Activated CD8-positive, alpha-beta memory T cell treated with anti-CD3 and anti-CD28 coated beads, Interleukin-2, amount 50 U/mL, for 24 hours (primary cell): ENCODE results near the gene CARD9.

Source experiments
- DNase-seq: peaks from one replicate; pipeline ENCODE4 v3.0.0-alpha.2; 2020; ENCODE audit errors: extremely low read depth

CARD9 gene

DNA sequence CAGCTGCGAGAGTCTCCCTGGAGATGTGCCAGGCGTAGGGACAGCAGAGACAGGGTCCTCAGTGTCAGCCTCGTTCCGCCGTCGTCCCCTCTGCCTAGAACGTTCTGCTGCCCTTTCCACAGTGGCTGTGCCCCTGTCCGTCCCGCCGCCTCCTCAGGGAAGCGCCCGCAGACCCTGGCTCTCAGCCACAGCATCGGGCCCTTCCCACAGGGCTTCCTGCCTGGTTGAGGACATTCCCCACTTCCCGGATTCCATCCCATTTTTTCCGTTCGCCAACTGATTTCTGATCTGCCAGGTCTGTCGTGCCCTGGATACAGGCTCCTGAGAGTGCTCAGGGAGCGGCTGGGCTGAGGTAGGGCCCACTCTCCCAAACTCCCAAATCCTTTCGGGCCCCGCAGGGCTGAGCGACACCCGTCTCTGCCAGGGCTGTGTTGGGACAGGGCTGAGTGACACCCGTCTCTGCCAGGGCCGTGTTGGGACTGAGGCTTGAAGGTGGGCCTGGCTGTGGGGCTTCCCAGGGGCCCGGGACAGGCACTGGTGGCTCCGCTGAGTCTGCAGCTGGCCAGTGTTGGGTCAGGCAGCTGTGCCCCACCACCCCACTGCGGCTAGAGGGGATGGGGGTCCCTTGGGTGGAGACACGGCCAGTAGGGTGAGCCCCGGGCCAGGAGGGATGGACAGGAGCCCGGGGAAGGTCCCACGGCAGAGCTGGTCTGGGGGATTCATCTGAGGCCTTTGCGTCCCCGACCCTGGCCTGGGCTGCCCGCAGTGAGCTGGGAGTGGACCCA, 25.8 kb downstream of the CARD9 start:
- DNase-seq, result no peak

- DNase-seq, result no peak
Measured at GRCh38 chr9:136346927-136347465, 26.5 kb downstream of the CARD9 start.

DNA sequence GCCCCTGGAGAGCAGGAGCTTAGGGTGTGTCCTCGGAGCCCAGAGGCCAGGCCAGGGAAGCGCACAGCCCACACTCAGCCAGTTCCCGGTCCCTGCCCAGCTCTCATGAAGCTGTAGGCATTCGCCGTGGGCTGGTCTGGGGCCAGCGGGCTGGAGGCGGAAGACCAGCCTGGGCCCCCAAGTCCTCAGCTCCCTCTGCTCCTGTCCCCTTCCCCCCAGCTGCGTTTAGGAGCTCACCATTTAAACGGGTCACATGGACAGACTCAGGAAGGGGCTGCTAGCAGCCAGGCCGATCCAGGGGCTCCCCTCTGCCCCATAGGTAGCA, 27.4 kb downstream of the CARD9 start:
- DNase-seq, result no peak

GRCh38 chr9:136345281-136346156, 27.9 kb downstream of the CARD9 start:
- no peak for DNase-seq

DNA sequence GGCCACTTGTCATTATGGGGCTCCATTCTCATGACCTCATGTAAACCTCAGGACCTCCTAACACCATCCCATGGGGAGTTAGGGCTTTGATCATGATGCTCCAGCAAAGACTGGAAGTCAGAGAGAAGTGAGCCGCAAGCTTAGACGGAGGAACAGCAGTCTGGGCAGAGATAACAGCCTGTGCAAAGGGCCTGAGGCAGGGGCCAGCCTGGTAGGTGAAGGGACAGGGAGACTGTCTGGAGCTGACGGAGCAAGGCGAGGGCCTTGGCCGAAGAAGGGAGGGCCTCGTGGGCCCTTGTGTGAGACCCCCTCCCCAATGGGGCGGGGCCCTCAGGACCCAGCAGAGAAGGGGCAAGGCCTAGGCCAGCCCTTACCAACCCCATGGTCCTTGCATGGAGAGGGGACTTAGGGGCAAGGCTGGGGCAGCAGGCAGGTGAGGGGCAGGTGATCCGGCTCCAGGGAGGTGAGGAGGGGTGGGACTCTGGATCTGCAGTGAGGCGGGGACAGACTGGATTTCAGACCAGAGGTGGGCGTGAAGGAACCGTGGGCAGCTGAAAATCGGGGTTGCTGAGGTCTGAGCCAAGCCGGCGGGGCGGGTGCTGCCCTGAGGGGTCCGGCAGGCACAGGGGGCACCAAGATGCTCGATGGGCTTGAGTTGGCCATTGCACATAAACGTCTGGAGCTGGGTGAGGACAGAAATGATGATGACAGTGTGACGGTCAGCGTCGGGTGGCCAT, 28.8 kb downstream of the CARD9 start:
- no peak for DNase-seq

DNA sequence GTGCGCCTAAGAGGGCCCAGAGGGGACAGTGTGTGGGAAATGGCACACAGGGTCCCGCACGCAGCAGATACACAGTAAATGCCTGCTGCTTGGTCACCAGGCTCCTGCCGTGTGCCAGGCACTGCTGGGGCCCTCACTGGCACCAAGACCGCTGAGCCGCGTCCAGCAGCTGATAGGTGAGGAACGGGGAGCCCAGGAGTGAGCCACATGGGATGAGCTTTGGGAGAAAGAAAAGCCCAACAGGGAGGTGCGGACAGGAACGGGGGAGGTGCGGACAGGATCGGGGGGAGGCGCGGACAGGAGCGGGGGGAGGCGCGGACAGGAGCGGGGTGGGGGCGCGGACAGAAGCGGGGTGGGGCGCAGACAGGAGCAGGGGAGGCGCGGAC, 29.6 kb downstream of the CARD9 start:
- DNase-seq, result no peak

- no peak for DNase-seq
Measured at GRCh38 chr9:136343121-136343883, 30.2 kb downstream of the CARD9 start.

DNA sequence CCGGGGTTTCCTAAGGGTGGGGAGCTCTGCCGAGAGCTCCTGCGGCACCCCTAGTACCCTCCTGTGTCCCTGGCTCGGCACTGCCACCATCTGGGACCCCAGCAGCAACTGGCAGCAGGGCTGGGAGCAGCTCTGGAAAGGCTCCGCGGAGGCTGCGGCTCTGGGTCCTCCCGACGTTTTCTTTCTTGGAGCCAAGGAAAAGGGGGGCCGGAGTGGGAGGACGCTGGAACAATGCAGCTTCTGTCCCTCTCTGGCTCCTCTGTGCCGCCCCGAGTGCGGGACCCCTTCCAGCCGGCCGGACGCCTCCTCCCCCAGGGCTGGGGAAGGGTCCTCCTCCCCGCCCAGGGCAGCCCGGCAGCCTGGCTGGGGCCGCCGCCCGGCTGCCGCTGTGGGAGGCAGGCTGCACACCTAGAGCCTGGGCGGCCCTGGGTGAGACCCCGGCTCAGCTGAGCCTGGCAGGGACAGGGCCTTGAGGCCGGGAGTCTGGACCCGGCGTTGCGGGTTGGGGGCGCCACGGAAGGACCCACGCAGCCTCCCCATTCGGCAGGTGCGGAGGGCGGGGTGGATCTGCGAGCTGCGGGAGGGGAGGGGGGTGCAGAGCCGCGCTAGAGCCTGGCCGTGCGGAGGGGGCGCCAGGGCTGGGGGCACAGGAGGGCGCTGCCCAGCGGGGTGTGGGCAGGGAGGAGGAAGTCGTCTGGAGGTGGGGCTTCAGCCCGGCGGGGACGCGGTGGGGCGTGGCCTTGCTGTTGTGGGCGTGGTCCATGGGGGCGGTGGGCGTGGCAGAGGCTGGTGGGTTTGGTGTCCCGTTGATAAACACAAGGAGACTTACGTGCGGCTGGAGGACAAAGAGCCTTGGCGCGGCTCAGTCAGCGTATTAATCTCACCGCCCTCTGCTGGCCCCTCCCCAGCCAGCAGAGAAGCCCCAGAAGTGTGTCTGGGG, 31.0 kb downstream of the CARD9 start:
- peak; percentile 44 for DNase-seq

DNA sequence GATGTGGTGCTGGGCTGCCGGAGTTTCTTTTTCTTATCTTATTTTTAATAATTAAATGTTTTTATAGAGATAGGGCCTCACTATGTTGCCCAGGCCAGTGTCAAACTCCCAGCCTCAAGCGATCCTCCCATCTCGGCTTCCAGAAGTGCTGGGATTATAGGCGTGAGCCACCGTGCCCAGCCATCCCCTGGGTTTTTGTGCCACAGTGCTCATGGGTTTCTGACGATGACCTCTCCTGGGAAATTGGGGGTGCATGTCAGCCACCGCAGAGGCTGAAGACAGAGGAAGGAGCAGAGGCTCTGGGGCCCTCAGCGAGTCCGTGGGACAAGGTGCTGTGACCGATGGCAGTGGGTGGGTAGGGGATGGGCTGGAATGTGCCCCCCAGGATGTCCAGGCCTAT, 31.7 kb downstream of the CARD9 start:
- DNase-seq, result no peak

DNA sequence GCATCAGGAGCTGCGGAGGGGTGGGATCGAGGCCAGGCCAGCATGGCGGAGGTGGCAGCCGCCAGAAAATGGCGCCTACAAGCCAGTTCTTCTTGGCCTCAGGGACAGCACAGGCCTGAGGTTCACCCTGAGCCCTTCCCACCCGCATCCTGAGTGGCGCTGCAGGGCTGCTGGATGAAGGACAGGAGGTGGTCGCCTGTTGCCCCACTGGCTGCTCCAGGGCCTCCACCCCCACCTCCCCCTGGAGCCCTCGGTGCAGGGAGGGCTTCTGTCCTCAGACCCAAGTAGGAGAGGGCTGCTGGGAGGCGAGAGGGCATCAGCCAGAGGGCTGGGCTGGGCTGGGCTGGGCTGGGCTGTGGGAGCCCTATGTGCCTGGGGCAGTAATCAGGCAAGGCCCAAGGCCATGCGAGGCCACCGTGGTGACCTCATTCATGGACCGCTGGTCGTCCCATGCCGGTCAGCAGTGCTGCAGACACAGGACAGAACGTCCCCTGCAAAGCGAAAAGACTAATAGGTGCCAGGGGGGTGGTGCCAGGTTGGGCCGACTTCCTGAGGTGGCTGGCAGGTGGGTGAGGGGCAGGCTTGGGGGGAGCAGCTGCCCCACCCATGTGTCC, 32.3 kb downstream of the CARD9 start:
- DNase-seq, result no peak

DNA sequence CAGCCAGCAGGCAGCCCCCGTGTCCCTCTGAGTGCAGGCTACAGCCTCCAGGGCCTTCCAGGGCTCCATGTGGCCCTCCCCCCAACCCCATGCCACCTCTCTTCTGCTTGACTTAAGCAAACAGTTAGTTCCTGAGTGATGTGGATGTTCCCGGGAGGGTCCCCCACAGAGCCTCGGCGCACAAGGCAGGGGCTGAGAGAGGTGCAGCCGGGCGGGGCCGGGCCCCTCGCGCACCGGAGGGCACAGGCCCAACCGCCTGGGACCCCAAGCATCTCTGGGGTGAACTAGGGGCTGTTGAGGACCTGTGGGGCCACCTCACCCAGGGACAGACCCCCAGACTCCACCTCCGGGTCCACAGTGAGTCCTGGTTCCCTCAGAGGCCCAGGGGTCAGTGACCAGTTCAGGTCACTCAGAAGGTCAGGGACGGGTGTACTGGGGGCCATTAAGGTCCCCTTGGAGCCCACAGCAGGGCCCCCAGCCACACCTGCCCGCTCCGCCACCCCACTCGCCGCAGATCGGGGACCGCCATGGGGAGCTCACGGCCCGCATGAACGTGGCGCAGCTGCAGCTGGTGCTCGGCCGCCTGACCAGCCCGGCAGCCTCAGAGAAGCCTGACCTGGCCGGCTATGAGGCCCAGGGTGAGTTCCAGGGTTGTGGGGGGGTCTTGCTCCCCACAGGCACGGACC, 33.0 kb downstream of the CARD9 start:
- no peak for DNase-seq

DNA sequence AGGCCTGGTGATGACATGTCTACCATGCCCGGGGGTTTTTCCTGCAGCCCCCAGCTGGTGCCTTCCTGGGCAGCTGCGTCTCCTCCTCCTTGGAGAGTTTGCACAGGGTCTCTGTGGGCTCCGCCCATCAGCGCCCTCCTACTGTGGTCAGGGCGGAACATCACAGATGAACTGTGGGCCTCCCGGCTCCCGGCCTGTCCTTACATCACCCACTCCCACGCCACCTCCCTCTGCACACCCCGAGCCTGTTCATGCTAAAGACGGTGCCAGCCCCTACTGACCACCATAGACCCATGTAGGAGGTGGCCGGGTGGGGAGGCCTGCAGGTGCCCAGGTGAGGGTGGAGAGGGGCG, 33.5 kb downstream of the CARD9 start:
- no peak for DNase-seq

- no peak for DNase-seq
Measured at GRCh38 chr9:136339173-136339957, 34.1 kb downstream of the CARD9 start.

DNA sequence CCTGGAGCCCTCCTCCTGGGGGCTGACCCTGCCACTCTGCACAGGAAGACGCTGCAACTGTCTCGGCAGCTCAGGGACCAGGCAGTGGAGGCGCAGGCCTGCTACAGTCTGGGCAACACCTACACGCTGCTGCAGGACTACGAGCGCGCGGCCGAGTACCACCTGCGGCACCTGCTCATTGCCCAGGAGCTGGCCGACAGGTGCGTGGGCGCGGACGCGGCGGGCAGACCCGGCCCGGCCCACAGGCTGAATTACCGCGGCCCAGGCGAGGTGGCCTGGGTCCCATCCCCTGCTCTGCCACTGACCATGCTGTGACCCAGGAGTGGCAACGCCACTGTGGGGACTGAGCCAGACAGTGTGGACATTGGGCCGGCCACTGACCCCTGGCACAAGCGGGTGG, 35.0 kb downstream of the CARD9 start:
- DNase-seq, result no peak

GRCh38 chr9:136337416-136338395, 35.8 kb downstream of the CARD9 start:
- no peak for DNase-seq

DNA sequence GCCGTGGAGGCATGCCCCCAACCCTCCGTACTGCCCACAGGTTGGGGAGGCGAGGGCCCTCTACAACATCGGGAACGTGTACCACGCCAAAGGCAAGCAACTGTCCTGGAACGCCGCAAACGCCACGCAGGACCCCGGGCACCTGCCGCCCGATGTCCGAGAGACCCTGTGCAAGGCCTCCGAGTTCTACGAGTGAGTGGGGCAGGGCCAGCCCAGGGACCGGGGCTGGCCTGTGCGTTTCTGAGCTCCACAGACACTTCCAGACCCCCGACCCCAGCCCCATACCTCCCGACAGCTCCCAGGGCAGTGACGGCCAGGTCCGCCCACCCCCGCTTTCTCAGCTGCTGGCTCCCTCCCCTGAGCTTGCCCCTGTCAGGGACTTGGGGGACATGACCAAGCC, 36.6 kb downstream of the CARD9 start:
- no peak for DNase-seq

- no peak for DNase-seq
Measured at GRCh38 chr9:136336156-136336870, 37.2 kb downstream of the CARD9 start.
